ENCODE measurements around the gene PPP1CA. TPM values are rescaled to one million over a fixed set of nuclear protein-coding genes. Genes with fewer than 3 reads are reported as not detected.

The PPP1CA gene
- polyA plus RNA-seq, 2 of the 4 experiments (the other 2 are of a cell fraction), result 174 to 208 TPM

GRCh38 chr11:67379061-67380058, 22.3 kb downstream of the PPP1CA start (continued):
- peak; percentile 79 for TF ChIP-seq NFE2L2 (conservative IDR thresholded peaks at IDR 0.05; ENCODE audit: low read length)
- no peak for TF ChIP-seq ZC3H11A (IDR thresholded peaks at IDR 0.05)
- TF ChIP-seq MYC (IDR thresholded peaks at IDR 0.05; ENCODE audit: borderline replicate concordance, low read length), result no peak
- peak; percentile 76 for TF ChIP-seq HOXB13 (CRISPR knock-in tag; IDR thresholded peaks at IDR 0.05; ENCODE audit: low read depth)
- TF ChIP-seq, protein P1, sequence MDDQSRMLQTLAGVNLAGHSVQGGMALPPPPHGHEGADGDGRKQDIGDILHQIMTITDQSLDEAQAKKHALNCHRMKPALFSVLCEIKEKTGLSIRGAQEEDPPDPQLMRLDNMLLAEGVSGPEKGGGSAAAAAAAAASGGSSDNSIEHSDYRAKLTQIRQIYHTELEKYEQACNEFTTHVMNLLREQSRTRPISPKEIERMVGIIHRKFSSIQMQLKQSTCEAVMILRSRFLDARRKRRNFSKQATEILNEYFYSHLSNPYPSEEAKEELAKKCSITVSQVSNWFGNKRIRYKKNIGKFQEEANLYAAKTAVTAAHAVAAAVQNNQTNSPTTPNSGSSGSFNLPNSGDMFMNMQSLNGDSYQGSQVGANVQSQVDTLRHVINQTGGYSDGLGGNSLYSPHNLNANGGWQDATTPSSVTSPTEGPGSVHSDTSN (IDR thresholded peaks at IDR 0.05), result peak; percentile 64
- TF ChIP-seq FOXS1 (CRISPR knock-in tag; IDR thresholded peaks at IDR 0.05), result no peak
- peak; percentile 22; the same call in 2 of the 3 replicates for TF ChIP-seq SMC3 (IDR thresholded peaks at IDR 0.05)
- TF ChIP-seq, protein P2, sequence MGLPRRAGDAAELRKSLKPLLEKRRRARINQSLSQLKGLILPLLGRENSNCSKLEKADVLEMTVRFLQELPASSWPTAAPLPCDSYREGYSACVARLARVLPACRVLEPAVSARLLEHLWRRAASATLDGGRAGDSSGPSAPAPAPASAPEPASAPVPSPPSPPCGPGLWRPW (IDR thresholded peaks at IDR 0.05), result no peak
- peak in 1 of 2 experiments; percentile 10; a peak in 2 of 5 replicates for TF ChIP-seq EP300 (IDR thresholded peaks at IDR 0.05)
- TF ChIP-seq TP53 (CRISPR knock-in tag; IDR thresholded peaks at IDR 0.05), result peak; percentile 55
- TF ChIP-seq EHMT2 (IDR thresholded peaks at IDR 0.05; ENCODE audit: low read depth), result no peak
- TF ChIP-seq, protein P3, sequence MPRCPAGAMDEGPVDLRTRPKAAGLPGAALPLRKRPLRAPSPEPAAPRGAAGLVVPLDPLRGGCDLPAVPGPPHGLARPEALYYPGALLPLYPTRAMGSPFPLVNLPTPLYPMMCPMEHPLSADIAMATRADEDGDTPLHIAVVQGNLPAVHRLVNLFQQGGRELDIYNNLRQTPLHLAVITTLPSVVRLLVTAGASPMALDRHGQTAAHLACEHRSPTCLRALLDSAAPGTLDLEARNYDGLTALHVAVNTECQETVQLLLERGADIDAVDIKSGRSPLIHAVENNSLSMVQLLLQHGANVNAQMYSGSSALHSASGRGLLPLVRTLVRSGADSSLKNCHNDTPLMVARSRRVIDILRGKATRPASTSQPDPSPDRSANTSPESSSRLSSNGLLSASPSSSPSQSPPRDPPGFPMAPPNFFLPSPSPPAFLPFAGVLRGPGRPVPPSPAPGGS (IDR thresholded peaks at IDR 0.05), result peak; percentile 34; the same call in 2 of the 3 replicates
- TF ChIP-seq CEBPB (IDR thresholded peaks at IDR 0.05), result 0 out of 4 replicates have a peak, but pooled peaks of 1 of the 2 experiments have one; percentile 17
- peak; percentile 82; the same call in 1 of the 2 replicates for TF ChIP-seq HOXB5 (CRISPR knock-in tag; IDR thresholded peaks at IDR 0.05)
- TF ChIP-seq MAFK (IDR thresholded peaks at IDR 0.05; ENCODE audit: partially characterized antibody), result peak; percentile 94
- TF ChIP-seq ZFP36 (IDR thresholded peaks at IDR 0.05; ENCODE audit: borderline replicate concordance, partially characterized antibody), result no peak

DNA sequence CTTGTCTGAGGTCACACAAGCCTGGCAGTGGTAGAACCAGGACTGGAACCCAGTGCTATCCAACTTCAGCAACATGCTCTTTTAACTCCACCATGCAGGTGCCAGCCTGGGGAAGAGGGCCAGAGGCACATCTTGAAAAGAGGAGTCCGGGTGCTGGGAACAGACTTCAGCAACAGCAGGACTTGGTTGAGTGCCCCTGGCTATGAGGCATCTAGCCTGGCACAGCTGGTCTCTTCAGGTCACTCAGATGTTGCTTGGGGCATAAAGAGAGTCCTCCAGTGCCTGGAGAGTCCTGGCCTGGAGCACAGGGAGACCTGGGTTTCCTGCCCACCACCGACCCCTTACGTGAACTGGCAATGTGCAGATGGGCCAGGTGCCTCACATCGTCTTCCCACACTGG, 23.1 kb downstream of the PPP1CA start:
- DNase-seq (ENCODE audit: low read depth in 1 of 2, low spot score in 1 of 2) (no peak), ATAC-seq (no peak), FAIRE-seq (no peak)
- TF ChIP-seq SREBF2 (IDR thresholded peaks at IDR 0.05) (no peak), JUNB (IDR thresholded peaks at IDR 0.05) (no peak), EHMT2 (IDR thresholded peaks at IDR 0.05; ENCODE audit: low read depth) (no peak), RCOR1 (IDR thresholded peaks at IDR 0.05; ENCODE audit: low read depth, low read length) (no peak), EP300 (IDR thresholded peaks at IDR 0.05) (no peak), E2F6 (IDR thresholded peaks at IDR 0.05; ENCODE audit: borderline replicate concordance, low read depth) (no peak), KDM5A (IDR thresholded peaks at IDR 0.05) (no peak), ZC3H11A (IDR thresholded peaks at IDR 0.05) (no peak), ZNF302 (CRISPR knock-in tag; IDR thresholded peaks at IDR 0.05) (no peak), JUN (IDR thresholded peaks at IDR 0.05) (no peak), TFCP2L1 (CRISPR knock-in tag; IDR thresholded peaks at IDR 0.05) (no peak), FOXS1 (CRISPR knock-in tag; IDR thresholded peaks at IDR 0.05) (no peak), HDAC2 (IDR thresholded peaks at IDR 0.05) (no peak), HOXA7 (CRISPR knock-in tag; IDR thresholded peaks at IDR 0.05) (no peak)
- H3K9me3 ChIP-seq, result no peaks in the 10 kb centered on the region
- ChIA-PET CTCF (interaction anchor here (1.3 to 46.2 kb wide), 5 partner anchors 3 to 200 kb away, joined by 3 to 1913 read pairs (median 626); partner anchors contain the start of genes CLCF1, POLD4, PPP1CA and RAD9A), POLR2A (interaction anchor here (0.6 to 7.7 kb wide), 4 partner anchors 8 to 33 kb away, joined by 9 to 129 read pairs (median 24); partner anchors contain the start of gene POLD4)
- peak overlapping the region; percentile 95 for H3K4me2 ChIP-seq
- no peak overlapping the region for H3K4me3 ChIP-seq
- H3K4me1 ChIP-seq, result peaks cover 85% of the 10 kb centered on the region
- WGBS (ENCODE audit: missing lambda C conversion rate), result 78% methylated on average over 4 of the region's 4 CpGs
- H3K27ac ChIP-seq, result peak overlapping the region; percentile 95 to 100
